Astrocyte (in vitro differentiated cells and primary cell): ENCODE results near the gene CAPZA3. TPM values are rescaled to one million over a fixed set of nuclear protein-coding genes. Genes with fewer than 3 reads are reported as not detected.

ENCODE experiments used
- DNase-seq: peaks from one replicate; pipeline ENCODE4 v3.0.0-alpha.2; 2010; ENCODE audit warnings: low read depth
- FAIRE-seq: peaks from 2 replicates; lab custom pipeline; 2011; peaks lifted over from hg19 to GRCh38; lab: Jason Lieb, UNC
- H2AFZ ChIP-seq: 2 replicates; pipeline ENCODE4 v1.6.0; 2012; ENCODE audit warnings: low read depth, low read length, inconsistent platforms
- H3K27ac ChIP-seq: 2 replicates; pipeline ENCODE4 v1.5.1; 2011; ENCODE audit warnings: low read depth, low read length, inconsistent platforms
- H3K27me3 ChIP-seq: 2 replicates; pipeline ENCODE4 v1.6.0; 2011; ENCODE audit warnings: low read length, inconsistent platforms; ENCODE audit not compliant: insufficient read depth
- H3K36me3 ChIP-seq: 2 replicates; pipeline ENCODE4 v1.5.1; 2011; ENCODE audit warnings: low read length, inconsistent platforms; ENCODE audit not compliant: insufficient read depth
- H3K4me1 ChIP-seq: 2 replicates; pipeline ENCODE4 v1.5.1; 2011; ENCODE audit warnings: low read length, inconsistent platforms; ENCODE audit not compliant: insufficient read depth
- H3K4me2 ChIP-seq: 2 replicates; pipeline ENCODE4 v1.6.0; 2012; ENCODE audit warnings: low read length, inconsistent platforms
- H3K4me3 ChIP-seq: 2 replicates; pipeline ENCODE4 v1.5.1; 2011; ENCODE audit warnings: low read depth, mild to moderate bottlenecking, low read length, inconsistent platforms; ENCODE audit not compliant: insufficient read depth
- H3K79me2 ChIP-seq: 2 replicates; pipeline ENCODE4 v1.6.0; 2012; ENCODE audit warnings: mild to moderate bottlenecking, low read length, inconsistent platforms; ENCODE audit not compliant: insufficient read depth
- H3K9ac ChIP-seq: 2 replicates; pipeline ENCODE4 v1.6.0; 2012; ENCODE audit warnings: mild to moderate bottlenecking, low read length, inconsistent platforms
- H3K9me3 ChIP-seq: 2 replicates; pipeline ENCODE4 v1.5.1; 2012; ENCODE audit warnings: low read depth, mild to moderate bottlenecking, low read length, inconsistent platforms; ENCODE audit not compliant: insufficient read depth
- H4K20me1 ChIP-seq: 2 replicates; pipeline ENCODE4 v1.6.0; 2012; ENCODE audit warnings: low read length, inconsistent platforms; ENCODE audit not compliant: insufficient read depth
- H3K27ac Mint-ChIP-seq: one replicate; pipeline ENCODE4 v1.8.0; 2021; ENCODE audit warnings: mild to moderate bottlenecking, mixed read lengths; ENCODE audit not compliant: unreplicated experiment
- H3K27me3 Mint-ChIP-seq: one replicate; pipeline ENCODE4 v1.8.0; 2021; ENCODE audit warnings: low read depth, mixed read lengths; ENCODE audit not compliant: unreplicated experiment
- H3K36me3 Mint-ChIP-seq: one replicate; pipeline ENCODE4 v1.8.0; 2021; ENCODE audit warnings: low read depth, mixed read lengths; ENCODE audit not compliant: unreplicated experiment
- H3K4me1 Mint-ChIP-seq: one replicate; pipeline ENCODE4 v1.8.0; 2021; ENCODE audit warnings: low read depth, mixed read lengths; ENCODE audit not compliant: unreplicated experiment
- H3K4me3 Mint-ChIP-seq: one replicate; pipeline ENCODE4 v1.8.0; 2021; ENCODE audit warnings: mild to moderate bottlenecking, moderate library complexity, mixed read lengths; ENCODE audit not compliant: unreplicated experiment
- H3K9me3 Mint-ChIP-seq: one replicate; pipeline ENCODE4 v1.8.0; 2021; ENCODE audit warnings: mild to moderate bottlenecking, mixed read lengths; ENCODE audit not compliant: unreplicated experiment
- CTCF ChIP-seq: IDR thresholded peaks from 2 replicates; pipeline ENCODE4 v1.5.1; 2011; ENCODE audit warnings: low read depth, mild to moderate bottlenecking, inconsistent platforms, low read length, moderate library complexity; ENCODE audit not compliant: insufficient read depth
- EZH2 ChIP-seq: IDR thresholded peaks from 2 replicates; pipeline ENCODE4 v1.6.1; 2012; ENCODE audit warnings: mild to moderate bottlenecking, low read length, inconsistent platforms; ENCODE audit not compliant: insufficient read depth
- total RNA-seq: library from RNA; stranded (reverse); gene quantifications from 2 replicates; pipeline ENCODE4 v1.2.1, GENCODE V29; 2021

CAPZA3 gene
- total RNA-seq, 1 donor from 2014 or later = not detected

GRCh38 chr12:18718462-18718861 lies 19.5 kb upstream of the CAPZA3 start:
- H3K4me2 ChIP-seq = no peak overlapping the region
- Mint-ChIP-seq H3K27me3 (no peaks in the 10 kb centered on the region), H3K9me3 (peaks cover 3% of the 10 kb centered on the region), H3K27ac (no peak overlapping the region), H3K36me3 (no peaks in the 10 kb centered on the region), H3K4me1 (peaks cover 7% of the 10 kb centered on the region), H3K4me3 (no peak overlapping the region)
- no peak overlapping the region for H3K9ac ChIP-seq
- H3K27me3 ChIP-seq = no peaks in the 10 kb centered on the region
- H3K27ac ChIP-seq = no peak overlapping the region
- no peak overlapping the region for H3K4me3 ChIP-seq
- no peak overlapping the region for H2AFZ ChIP-seq
- no peaks in the 10 kb centered on the region for H3K9me3 ChIP-seq
- TF ChIP-seq CTCF (no peak), EZH2 (no peak)
- no peaks in the 10 kb centered on the region for H3K4me1 ChIP-seq
- no peaks in the 10 kb centered on the region for H4K20me1 ChIP-seq
- no peaks in the 10 kb centered on the region for H3K36me3 ChIP-seq
- no peak for DNase-seq
- FAIRE-seq = no peak
- no peaks in the 10 kb centered on the region for H3K79me2 ChIP-seq

GRCh38 chr12:18719922-18720510 lies 17.9 kb upstream of the CAPZA3 start:
- Mint-ChIP-seq H3K27me3 (no peaks in the 10 kb centered on the region), H3K36me3 (no peaks in the 10 kb centered on the region), H3K27ac (no peak overlapping the region), H3K9me3 (peaks cover 3% of the 10 kb centered on the region), H3K4me1 (peaks cover 11% of the 10 kb centered on the region), H3K4me3 (no peak overlapping the region)
- no peaks in the 10 kb centered on the region for H3K79me2 ChIP-seq
- no peaks in the 10 kb centered on the region for H3K4me1 ChIP-seq
- no peak overlapping the region for H3K27ac ChIP-seq
- no peak overlapping the region for H3K4me3 ChIP-seq
- H3K36me3 ChIP-seq = no peaks in the 10 kb centered on the region
- H3K9ac ChIP-seq = no peak overlapping the region
- H3K4me2 ChIP-seq = no peak overlapping the region
- H2AFZ ChIP-seq = no peak overlapping the region
- H4K20me1 ChIP-seq = no peaks in the 10 kb centered on the region
- FAIRE-seq (no peak), DNase-seq (peak; percentile 27)
- no peak for TF ChIP-seq CTCF
- TF ChIP-seq EZH2 = no peak
- no peaks in the 10 kb centered on the region for H3K27me3 ChIP-seq
- no peaks in the 10 kb centered on the region for H3K9me3 ChIP-seq

GRCh38 chr12:18720690-18721089 lies 17.2 kb upstream of the CAPZA3 start:
- FAIRE-seq (no peak), DNase-seq (no peak)
- Mint-ChIP-seq H3K9me3 (peaks cover under 1% of the 10 kb centered on the region), H3K27ac (no peak overlapping the region), H3K4me1 (peaks cover 11% of the 10 kb centered on the region), H3K27me3 (no peaks in the 10 kb centered on the region), H3K4me3 (no peak overlapping the region), H3K36me3 (no peaks in the 10 kb centered on the region)
- Histone ChIP-seq H3K79me2 (no peaks in the 10 kb centered on the region), H3K9ac (no peak overlapping the region), H4K20me1 (no peaks in the 10 kb centered on the region), H3K4me2 (no peak overlapping the region), H3K4me1 (no peaks in the 10 kb centered on the region), H3K9me3 (no peaks in the 10 kb centered on the region), H3K36me3 (no peaks in the 10 kb centered on the region), H3K27me3 (no peaks in the 10 kb centered on the region), H3K4me3 (no peak overlapping the region), H2AFZ (no peak overlapping the region), H3K27ac (no peak overlapping the region)
- no peak for TF ChIP-seq CTCF
- no peak for TF ChIP-seq EZH2
